Measurements from ENCODE around the gene LRCH1. TPM values are rescaled to one million over a fixed set of nuclear protein-coding genes. Genes with fewer than 3 reads are reported as not detected.

The LRCH1 gene, protein sequence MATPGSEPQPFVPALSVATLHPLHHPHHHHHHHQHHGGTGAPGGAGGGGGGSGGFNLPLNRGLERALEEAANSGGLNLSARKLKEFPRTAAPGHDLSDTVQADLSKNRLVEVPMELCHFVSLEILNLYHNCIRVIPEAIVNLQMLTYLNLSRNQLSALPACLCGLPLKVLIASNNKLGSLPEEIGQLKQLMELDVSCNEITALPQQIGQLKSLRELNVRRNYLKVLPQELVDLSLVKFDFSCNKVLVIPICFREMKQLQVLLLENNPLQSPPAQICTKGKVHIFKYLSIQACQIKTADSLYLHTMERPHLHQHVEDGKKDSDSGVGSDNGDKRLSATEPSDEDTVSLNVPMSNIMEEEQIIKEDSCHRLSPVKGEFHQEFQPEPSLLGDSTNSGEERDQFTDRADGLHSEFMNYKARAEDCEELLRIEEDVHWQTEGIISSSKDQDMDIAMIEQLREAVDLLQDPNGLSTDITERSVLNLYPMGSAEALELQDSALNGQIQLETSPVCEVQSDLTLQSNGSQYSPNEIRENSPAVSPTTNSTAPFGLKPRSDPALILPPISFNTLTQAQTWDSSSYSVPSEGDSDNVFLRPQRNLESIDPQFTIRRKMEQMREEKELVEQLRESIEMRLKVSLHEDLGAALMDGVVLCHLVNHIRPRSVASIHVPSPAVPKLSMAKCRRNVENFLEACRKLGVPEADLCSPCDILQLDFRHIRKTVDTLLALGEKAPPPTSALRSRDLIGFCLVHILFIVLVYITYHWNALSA
- total RNA-seq: 32.2 TPM

DNA sequence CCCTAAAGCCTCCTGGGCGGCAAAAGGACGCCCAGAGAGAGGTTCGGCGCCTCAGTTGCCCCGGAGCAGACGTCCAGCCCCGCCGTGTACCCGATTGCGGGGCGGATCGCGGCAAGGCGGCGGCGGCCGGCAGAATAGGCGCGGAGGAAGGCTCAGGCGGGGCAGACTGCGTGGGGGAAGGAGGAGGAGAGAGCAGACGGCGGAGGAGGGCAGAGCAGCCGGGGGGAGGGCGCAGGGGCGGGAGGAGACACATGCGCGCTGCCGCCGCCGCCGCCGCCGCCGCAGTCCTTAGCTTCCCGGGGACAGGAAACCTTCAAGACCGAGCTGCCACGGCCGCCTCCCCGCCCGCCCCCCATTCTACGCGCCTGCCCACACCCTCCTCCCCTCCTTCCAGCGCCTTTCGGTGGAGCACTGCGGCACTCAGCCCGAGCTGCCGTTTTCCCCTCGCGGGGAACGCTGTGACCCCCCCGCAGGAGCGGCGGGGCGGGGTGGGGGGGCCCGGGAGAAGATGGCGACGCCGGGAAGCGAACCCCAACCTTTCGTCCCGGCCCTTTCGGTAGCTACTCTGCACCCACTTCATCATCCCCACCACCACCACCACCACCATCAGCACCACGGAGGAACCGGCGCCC, at the start of gene LRCH1:
Gene LRCH1, plus strand, starts transcription at position 282 of the 632 bp plus-strand sequence. Its CDS starts 227 bp downstream, at position 509.

GRCh38 chr13:46796515-46797474, 243.8 kb downstream of the LRCH1 start, which contains the start of gene ESD:
ESD (minus strand) TSS chr13:46797161; CDS start chr13:46791413, 5,748 bp downstream.

Small RNA genes within 50 kb of the gene (small RNA-seq; reads per million reads assigned to genes)
- gene AL359880.1 (ENCODE audit: low replicate concordance): not detected

Other genes starting within 250 kb of the LRCH1 start
- gene RUBCNL, start 165.9 kb upstream of the LRCH1 start, total RNA-seq: 3.4 TPM
- 117 TPM for gene ESD, start 244.0 kb downstream of the LRCH1 start, total RNA-seq

Measured in parietal lobe (tissue), 2 donors.